HG02884 (cell line): ENCODE data around the gene BABAM2.
"Not testable (repeated sequence)": the region's sequence is repeated elsewhere in the genome, so short reads cannot be mapped to it uniquely, and the experiment has no call there.

Experiments used
- ATAC-seq: cut with Tn5 transposase; IDR thresholded peaks from one replicate; pipeline ENCODE4 v1.9.1; 2021; ENCODE audit warnings: mild to moderate bottlenecking, moderate library complexity; ENCODE audit not compliant: unreplicated experiment

Gene BABAM2

GRCh38 chr2:28011322-28011737, 120.8 kb downstream of the BABAM2 start:
- ATAC-seq = no peak

GRCh38 chr2:28018474-28018873, 127.9 kb downstream of the BABAM2 start:
- not testable (repeated sequence) for ATAC-seq

GRCh38 chr2:28019521-28019920, 129.0 kb downstream of the BABAM2 start:
- not testable (repeated sequence) for ATAC-seq

- ATAC-seq = no peak
Measured at GRCh38 chr2:28021898-28022297, 131.4 kb downstream of the BABAM2 start.

DNA sequence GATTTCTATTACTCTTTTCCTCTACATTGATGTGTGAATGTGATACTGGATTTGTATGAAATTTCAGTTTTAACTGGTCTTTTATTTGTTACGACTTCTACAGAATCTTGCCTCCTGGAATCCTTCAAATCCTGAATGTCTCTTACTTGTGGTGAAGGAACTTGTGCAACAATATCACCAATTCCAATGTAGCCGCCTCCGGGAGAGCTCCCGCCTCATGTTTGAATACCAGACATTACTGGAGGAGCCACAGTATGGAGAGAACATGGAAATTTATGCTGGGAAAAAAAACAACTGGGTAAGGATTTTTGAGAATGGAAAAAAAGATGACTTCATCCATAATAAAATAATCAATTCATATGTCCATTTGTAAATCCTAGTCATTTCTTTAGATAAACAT, 134.6 kb downstream of the BABAM2 start:
- no peak for ATAC-seq

DNA sequence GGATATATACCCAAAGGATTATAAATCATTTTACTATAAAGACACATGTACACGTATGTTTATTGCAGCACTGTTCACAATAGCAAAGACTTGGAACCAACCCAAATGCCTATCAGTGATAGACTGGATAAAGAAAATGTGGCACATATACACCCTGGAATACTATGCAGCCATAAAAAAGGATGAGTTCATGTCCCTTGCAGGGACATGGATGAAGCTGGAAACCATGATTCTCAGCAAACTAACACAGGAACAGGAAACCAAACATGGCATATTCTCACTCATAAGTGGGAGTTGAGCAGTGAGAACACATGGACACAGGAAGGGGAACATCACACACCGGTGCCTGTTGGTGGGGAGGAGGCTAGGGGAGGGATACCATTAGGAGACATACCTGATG, 135.7 kb downstream of the BABAM2 start:
- not testable (repeated sequence) for ATAC-seq

DNA sequence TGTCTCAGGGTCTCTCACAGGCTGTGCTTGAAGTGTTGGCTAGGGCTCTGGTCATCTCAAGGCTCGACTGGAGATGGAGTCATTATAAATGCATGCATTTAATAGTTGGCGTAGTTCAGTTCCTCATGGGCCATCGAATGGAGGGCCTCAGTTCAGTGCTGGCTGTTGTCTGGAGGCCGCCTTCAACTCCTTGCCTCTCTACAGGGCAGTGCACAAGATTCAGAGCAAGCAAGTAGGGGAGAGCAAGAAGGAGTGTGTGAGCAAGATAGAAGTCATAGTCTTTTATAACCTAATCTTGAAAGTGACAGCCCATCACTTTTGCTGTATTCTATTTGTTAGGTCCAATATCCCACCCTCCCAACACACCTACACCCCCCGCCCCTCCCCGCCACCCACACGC, 137.5 kb downstream of the BABAM2 start:
- ATAC-seq = no peak

DNA sequence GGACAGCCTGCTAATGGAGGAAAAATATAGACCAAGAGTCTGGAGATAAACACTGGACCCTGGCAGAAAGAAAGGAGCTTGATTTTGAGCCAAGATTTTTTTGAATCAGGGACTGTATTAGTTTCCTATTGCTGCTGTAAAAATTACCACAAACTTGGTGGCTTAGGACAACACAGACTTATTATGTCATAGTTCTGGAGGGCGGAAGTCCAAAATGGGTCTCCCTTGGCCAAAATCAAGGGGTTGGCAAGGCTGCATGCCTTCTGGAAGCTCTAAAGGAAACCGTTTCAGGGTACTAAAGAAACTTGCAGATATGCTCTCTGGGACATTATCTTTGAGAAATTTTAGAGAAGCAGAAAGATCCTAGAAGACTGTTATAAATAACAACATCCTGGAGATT, 140.1 kb downstream of the BABAM2 start:
- ATAC-seq = no peak

- no peak for ATAC-seq
Measured at GRCh38 chr2:28032816-28033215, 142.3 kb downstream of the BABAM2 start.

DNA sequence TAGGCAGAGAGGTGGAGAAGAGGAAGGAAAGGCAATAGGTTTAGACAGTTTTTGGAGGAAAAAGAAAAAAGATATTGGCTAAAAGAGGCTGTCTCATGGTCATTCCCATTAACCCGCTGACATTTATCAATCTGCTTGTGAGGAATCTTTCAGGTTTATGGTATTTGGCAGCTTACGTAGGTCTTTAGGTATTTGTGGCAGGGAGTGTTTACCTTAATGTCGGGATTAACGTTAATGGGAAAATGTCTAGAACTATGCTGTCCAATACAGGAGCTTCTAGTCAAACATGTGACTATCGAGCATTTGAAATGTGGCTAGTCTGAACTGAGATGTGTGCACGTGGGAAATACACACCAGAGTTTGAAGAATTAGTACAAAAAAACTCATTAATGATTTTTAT, 144.2 kb downstream of the BABAM2 start:
- no peak for ATAC-seq

DNA sequence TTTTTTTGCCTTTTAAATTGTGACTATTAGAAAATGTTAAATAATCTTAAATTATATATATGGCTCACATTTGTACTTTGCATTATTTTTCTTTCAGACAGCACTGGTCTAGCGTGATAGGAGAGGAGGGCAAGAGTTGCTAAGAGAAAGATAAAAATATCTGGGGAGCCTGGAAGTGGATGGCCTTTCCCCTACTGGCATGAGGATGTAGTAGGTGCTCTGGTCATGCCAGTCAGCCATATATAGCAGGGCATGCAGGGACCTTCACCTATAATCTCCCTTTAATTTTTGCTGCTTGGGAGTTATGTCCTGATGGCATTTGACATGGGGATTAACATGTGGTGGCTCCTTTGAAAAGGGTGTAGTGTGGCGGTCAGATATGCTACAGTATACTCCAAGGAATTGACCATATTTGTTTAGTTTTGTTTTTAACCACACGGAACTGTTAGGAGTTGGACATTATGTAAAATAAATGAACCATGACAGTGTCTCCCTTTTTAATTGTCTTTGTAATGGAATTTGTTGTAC, 144.7 kb downstream of the BABAM2 start:
- ATAC-seq = no peak

DNA sequence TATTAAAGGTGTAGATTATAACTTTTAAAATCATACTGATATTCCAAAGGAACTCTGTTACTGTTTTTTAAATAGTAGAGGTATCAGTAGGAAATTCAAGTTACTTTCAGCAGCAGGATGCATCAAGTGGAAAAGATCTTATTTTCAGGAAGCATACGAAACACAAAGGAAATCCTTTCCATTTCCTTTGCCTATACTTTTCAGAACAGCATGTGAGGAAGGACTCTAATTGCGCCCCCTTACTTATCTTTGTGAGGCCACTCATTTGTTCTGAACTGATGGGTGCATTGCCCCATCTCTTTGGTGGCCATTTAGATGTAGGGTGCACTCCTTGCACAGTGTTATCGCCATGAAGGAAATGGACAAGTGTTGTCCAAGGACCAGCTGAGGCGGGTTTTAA, 145.3 kb downstream of the BABAM2 start:
- ATAC-seq = no peak

GRCh38 chr2:28036307-28036706, 145.8 kb downstream of the BABAM2 start:
- no peak for ATAC-seq

GRCh38 chr2:28038722-28039121, 148.2 kb downstream of the BABAM2 start:
- no peak for ATAC-seq

GRCh38 chr2:28045676-28046351, 155.3 kb downstream of the BABAM2 start:
- ATAC-seq = no peak

- no peak for ATAC-seq
Measured at GRCh38 chr2:28046921-28047320, 156.4 kb downstream of the BABAM2 start.

DNA sequence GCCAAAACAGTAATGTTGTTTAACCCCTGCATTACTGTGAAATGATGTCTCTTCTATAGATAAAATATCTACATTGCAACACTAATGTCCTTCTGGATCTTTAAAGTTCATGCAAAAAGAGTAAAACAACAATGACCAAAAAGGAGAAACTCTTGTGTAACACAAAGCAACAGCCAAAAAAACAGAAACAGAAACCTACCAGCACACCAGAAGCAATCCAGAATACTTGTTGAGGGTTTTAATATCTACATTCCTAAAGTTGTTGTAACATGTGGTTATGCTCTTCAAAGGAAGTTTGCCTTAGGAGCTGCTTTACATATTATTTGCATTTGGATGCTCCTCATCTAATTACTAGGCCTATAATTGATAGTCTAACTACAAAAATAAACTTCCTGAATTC, 157.2 kb downstream of the BABAM2 start:
- no peak for ATAC-seq

DNA sequence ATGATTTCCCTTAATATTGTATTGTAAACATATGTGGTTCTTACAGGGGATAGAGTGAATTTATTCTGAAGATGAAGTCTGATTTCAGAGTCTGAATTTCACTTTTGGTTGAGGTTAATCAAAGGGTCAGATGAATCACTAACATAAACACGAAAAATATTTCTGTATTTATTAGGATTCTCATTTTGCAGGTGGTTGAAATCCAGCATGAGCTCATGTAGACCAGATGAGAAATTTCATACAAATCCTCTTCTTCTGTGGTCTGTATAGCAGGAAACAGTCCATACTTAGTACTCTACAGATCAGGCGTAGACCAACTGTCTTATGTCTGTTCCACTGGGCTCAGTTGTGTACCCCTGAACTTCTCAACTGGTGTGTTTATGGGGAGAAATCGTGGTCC, 157.8 kb downstream of the BABAM2 start:
- no peak for ATAC-seq

- no peak for ATAC-seq
Measured at GRCh38 chr2:28049416-28049815, 158.9 kb downstream of the BABAM2 start.

DNA sequence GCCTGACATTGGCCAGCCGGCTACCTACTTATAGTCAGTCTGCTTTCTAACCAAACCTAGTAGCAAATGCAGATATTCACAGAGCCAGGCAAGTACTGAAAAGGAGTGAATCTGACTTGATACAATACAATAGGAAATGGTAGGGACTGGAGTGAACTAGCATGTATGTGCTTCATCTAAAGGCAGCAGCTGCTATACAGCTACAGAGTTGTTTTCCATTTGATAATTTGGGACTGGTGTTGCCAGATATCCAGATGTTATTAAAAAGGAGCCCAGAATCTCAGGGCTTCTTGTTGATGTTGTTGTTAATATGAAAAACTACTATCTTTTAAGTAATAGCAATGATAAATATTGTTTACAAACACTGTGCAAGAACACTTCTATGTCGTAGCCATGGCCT, 159.4 kb downstream of the BABAM2 start:
- ATAC-seq = no peak

- no peak for ATAC-seq
Measured at GRCh38 chr2:28052691-28053090, 162.2 kb downstream of the BABAM2 start.

GRCh38 chr2:28053597-28053996, 163.1 kb downstream of the BABAM2 start:
- ATAC-seq = no peak

DNA sequence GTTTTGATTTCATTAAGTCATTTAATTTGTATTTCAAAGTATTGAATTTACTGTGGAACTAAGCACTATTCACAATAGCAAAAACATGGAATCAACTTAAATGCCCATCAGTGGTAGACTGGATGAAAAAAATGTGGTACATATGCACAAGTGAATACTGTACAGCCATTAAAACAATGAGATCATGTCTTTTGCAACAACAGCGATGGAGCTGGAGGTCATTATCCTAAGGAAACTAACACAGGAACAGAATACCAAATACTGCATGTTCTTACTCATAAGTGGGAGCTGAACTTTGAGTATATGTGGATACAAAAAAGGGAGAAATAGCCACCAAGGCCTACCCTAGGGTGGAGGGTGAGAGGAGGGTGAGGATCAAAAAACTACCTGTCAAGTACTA, 164.4 kb downstream of the BABAM2 start:
- no peak for ATAC-seq
